Subcutaneous adipose tissue (tissue), 4 donors: Measurements from ENCODE around the gene OR8B3. TPM values are rescaled to one million over a fixed set of nuclear protein-coding genes. Genes with fewer than 3 reads are reported as not detected.

Source experiments
- CTCF ChIP-seq: fragments of 450-650 bp; IDR thresholded peaks from one replicate; pipeline ENCODE4 v1.5.1; 2016; ENCODE audit warnings: low read depth, mild to moderate bottlenecking, control low read depth, antibody characterized with exemption, moderate library complexity
- total RNA-seq, 4 donors: library from RNA; depleted of rRNA; stranded (reverse); fragments of >200 nt; gene quantifications; one replicate each; pipeline ENCODE4 v1.1.0, GENCODE V29; 2016

OR8B3 gene
- total RNA-seq: not detected

DNA sequence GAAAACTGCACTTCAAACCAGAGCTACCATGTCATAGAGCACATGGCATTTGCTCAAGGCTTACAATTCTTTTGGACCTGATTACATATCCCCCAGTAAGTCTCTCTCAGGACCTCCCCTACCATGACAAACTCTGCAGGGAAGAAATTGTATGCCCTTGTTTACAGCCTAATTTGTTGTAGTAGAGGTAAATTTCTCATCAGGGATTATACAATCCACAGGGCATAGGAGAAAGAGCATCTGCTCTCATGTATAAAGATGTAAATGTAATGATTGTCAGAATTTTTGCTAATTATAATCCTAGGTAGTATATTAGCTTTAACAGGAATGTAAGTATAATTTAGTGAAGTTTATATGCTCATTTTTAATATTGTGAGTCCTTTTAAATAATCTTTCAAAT lies at the start of gene OR8B3:
OR8B3 (minus strand) TSS at position 101 of the 400 bp plus-strand sequence. CDS start 1,673 bp downstream, outside the sequence.
- no peak for TF ChIP-seq CTCF

DNA sequence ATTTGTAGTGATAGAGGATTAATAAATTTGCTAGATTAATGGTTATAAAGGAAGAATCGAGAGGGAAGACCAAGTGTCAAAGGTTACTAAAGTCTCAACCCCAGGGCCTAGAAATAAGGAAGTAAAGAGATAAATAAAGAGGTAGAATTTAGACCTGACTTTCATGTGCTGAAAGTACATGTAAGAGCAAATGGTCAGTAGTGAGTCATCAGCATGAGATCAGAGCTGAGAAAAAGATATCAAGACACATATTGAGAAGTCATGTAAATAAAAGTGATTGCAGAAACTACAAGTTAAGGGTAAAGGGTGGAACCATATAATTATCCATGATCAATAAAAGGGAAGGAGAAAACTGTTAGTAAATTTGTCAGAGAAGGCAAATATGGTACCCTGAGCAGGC lies 48.1 kb upstream of the OR8B3 start:
- no peak for TF ChIP-seq CTCF

- no peak for TF ChIP-seq CTCF
Measured at GRCh38 chr11:124445646-124446150, 46.9 kb upstream of the OR8B3 start, which contains the start of gene OR8B8. Gene OR8B8 (minus strand): TSS chr11:124445696. CDS start chr11:124441085, 4,611 bp downstream.

DNA sequence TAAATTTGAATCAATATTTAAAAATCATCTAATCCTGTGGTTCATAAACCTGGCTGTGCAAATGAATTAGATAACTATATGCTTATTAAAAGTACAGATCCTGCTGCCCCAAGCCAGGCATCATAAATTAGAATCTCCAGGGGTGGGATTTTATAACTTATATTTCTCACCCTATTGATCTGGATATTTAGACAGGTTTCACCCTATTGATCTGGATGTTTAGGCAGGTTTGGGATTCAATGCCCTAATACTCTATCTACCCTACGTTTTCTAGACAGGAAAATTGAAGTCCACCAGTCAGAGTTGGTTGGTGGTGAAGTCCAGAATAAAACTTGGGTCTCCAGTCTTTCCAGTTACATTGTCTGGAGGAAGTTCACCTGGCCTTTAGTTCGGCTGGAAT lies 44.0 kb upstream of the OR8B3 start:
- no peak for TF ChIP-seq CTCF

- TF ChIP-seq CTCF: no peak
Measured at GRCh38 chr11:124442442-124442841, 43.6 kb upstream of the OR8B3 start.

DNA sequence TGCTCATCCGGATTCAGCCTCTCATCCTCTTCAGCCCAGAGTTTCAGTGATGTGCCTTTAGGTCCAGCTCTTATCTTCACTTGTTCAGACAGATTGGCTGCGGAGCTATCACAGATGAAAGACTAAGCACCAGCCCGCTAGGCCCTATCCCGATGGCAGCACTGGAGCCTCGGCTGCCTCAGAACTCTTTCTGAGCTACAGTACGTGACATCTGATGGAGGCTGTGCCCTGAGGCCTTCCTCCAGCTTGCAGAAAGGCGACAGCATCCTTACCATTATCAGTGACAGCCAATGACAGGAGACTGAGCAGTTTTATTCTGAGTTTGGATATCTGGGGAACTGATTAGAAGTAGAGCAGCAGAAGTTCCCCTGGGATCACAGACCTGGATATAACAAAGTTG lies 42.7 kb upstream of the OR8B3 start:
- TF ChIP-seq CTCF: no peak

DNA sequence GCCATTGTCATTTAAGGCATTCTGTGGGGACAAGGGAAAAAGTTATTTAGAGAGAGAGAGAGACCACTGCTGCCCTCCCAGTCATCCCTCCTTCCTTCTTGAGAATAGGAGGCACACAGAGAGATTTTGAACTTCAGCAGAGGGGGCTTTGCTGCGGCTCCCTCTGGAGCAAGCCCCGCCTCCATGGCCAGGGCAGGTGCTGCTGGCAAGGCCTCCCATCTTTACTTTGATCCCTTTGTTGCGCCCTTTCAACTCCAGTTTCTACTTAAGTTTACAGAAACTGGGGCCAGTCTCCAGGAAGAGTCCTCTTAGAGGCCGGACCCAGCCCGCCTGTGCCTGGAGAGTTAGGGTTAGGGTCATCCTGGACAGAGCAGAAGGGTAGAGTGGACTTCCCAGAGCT lies 42.3 kb upstream of the OR8B3 start:
- no peak for TF ChIP-seq CTCF
